ENCODE measurements around the gene MEIS2. TPM values are rescaled to one million over a fixed set of nuclear protein-coding genes. Genes with fewer than 3 reads are reported as not detected.

The MEIS2 gene
- total RNA-seq, 2 experiments from 2014 or later, result not detected

DNA sequence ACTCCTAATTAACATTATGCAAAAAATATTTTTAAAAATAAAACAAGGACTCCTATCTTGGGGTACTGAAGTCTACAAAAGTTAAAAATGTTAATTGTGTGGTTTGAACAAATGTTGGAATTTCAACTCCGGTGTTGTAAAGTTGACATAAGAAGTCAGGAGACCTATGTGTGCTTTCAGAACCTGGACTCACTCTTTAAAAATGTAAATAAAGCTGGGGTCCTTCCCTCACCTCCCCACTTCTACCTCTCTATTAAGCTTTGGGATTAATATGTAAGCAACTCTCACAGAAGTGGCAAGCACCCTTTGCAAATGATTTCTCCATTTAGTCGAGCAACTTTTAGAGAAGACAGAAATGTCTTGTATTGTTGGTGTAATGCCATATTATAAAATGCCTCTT, 11.9 kb downstream of the MEIS2 start:
- intact Hi-C loops (cut with DNase I, micrococcal nuclease), result no loop called here
- Mint-ChIP-seq H3K27me3 (peaks cover 43% of the 10 kb centered on the region), H3K27ac (no peak overlapping the region), H3K36me3 (ENCODE audit: low read depth) (no peaks in the 10 kb centered on the region), H3K9me3 (no peaks in the 10 kb centered on the region), H3K4me1 (ENCODE audit: low read depth) (no peaks in the 10 kb centered on the region), H3K4me3 (no peak overlapping the region)
- Histone ChIP-seq H3K9me3 (ENCODE audit: control insufficient read depth in 1 of 2, insufficient read depth in 1 of 2, low read length in 2 of 2) (no peaks in the 10 kb centered on the region), H3K4me3 (ENCODE audit: low read length) (no peak overlapping the region), H3K27me3 (ENCODE audit: control insufficient read depth in 1 of 2, insufficient read depth in 2 of 2, low read length in 2 of 2) (peaks cover 5 to 33% of the 10 kb centered on the region in 2 experiments), H3K36me3 (ENCODE audit: insufficient read depth, low read length) (no peaks in the 10 kb centered on the region), H3K27ac (ENCODE audit: low read depth in 1 of 2, low read length in 2 of 2) (no peak overlapping the region), H3K4me1 (ENCODE audit: insufficient read depth, low read length) (no peaks in the 10 kb centered on the region)
- ATAC-seq (ENCODE audit: poor library complexity) (no peak), DNase-seq (no peak)
- TF ChIP-seq, protein P1, sequence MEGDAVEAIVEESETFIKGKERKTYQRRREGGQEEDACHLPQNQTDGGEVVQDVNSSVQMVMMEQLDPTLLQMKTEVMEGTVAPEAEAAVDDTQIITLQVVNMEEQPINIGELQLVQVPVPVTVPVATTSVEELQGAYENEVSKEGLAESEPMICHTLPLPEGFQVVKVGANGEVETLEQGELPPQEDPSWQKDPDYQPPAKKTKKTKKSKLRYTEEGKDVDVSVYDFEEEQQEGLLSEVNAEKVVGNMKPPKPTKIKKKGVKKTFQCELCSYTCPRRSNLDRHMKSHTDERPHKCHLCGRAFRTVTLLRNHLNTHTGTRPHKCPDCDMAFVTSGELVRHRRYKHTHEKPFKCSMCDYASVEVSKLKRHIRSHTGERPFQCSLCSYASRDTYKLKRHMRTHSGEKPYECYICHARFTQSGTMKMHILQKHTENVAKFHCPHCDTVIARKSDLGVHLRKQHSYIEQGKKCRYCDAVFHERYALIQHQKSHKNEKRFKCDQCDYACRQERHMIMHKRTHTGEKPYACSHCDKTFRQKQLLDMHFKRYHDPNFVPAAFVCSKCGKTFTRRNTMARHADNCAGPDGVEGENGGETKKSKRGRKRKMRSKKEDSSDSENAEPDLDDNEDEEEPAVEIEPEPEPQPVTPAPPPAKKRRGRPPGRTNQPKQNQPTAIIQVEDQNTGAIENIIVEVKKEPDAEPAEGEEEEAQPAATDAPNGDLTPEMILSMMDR (IDR thresholded peaks at IDR 0.05), result no peak
- CTCF ChIA-PET, result no interaction called here
- POLR2A ChIA-PET, result no interaction called here

DNA sequence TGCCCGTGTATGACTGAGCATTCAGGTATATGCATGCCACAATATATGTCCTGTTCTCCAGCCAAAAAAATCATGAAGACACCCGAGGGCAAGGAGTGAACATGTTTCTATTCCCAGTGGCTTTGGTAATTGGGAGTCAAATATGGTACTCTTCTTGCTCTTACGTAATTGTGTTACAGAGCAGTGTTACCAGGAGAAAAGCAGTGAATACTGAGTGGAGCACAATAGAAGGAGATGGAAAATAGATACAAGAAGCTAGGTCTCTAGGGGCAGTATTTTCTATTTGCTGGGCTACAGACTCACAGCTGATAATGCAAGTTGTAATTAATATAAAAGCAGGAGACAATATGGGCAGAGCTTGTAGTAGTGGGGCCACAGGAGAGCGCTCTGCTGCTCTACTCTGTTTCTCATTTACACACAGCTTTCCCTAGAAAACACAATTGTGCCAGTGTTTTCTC, 13.2 kb downstream of the MEIS2 start:
- Histone ChIP-seq H3K27me3 (ENCODE audit: control insufficient read depth in 1 of 2, insufficient read depth in 2 of 2, low read length in 2 of 2) (peaks cover 0 to 23% of the 10 kb centered on the region in 2 experiments), H3K27ac (ENCODE audit: low read depth in 1 of 2, low read length in 2 of 2) (no peak overlapping the region), H3K9me3 (ENCODE audit: control insufficient read depth in 1 of 2, insufficient read depth in 1 of 2, low read length in 2 of 2) (no peaks in the 10 kb centered on the region), H3K4me3 (ENCODE audit: low read length) (no peak overlapping the region), H3K36me3 (ENCODE audit: insufficient read depth, low read length) (no peaks in the 10 kb centered on the region), H3K4me1 (ENCODE audit: insufficient read depth, low read length) (no peaks in the 10 kb centered on the region)
- ChIA-PET CTCF (no interaction called here), POLR2A (no interaction called here)
- Mint-ChIP-seq H3K4me3 (no peak overlapping the region), H3K27me3 (peaks cover 30% of the 10 kb centered on the region), H3K4me1 (ENCODE audit: low read depth) (no peaks in the 10 kb centered on the region), H3K27ac (no peak overlapping the region), H3K9me3 (no peaks in the 10 kb centered on the region), H3K36me3 (ENCODE audit: low read depth) (no peaks in the 10 kb centered on the region)
- ATAC-seq (ENCODE audit: poor library complexity), result no peak
- intact Hi-C loops (cut with DNase I, micrococcal nuclease), result no loop called here
- no peak for DNase-seq
- TF ChIP-seq, protein P1 (IDR thresholded peaks at IDR 0.05), result no peak

DNA sequence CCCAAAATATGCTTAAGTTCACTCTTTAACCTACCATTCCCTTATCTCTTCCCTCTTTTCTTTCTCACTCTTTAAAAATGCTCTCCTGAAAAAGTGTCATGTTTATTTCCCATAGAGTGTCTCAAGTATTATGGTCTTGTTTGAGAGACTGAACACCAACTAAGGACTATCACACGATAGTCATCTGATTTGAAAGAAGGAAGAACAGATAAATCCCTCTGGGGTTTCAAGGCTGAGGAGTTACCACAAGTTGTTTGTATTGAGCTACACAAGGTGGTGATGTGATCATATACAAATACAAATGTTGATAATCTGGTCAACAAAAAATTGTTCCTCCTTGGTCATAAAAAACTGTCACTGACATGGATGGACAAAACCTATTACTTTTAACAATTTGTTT, 13.8 kb downstream of the MEIS2 start:
- peaks cover 31% of the 10 kb centered on the region for H3K27me3 Mint-ChIP-seq
- POLR2A ChIA-PET, result no interaction called here

More for the DNA sequence above, 13.8 kb downstream of the MEIS2 start:
- no peaks in the 10 kb centered on the region for H3K4me1 Mint-ChIP-seq (ENCODE audit: low read depth)
- no peaks in the 10 kb centered on the region for H3K9me3 ChIP-seq (ENCODE audit: control insufficient read depth in 1 of 2, insufficient read depth in 1 of 2, low read length in 2 of 2)
- no peaks in the 10 kb centered on the region for H3K9me3 Mint-ChIP-seq
- H3K4me3 Mint-ChIP-seq, result no peak overlapping the region
- CTCF ChIA-PET, result no interaction called here
- H3K27ac Mint-ChIP-seq, result no peak overlapping the region
- no peak overlapping the region for H3K4me3 ChIP-seq (ENCODE audit: low read length)
- TF ChIP-seq, protein P1 (IDR thresholded peaks at IDR 0.05), result no peak
- no peaks in the 10 kb centered on the region for H3K4me1 ChIP-seq (ENCODE audit: insufficient read depth, low read length)
- intact Hi-C loops (cut with DNase I, micrococcal nuclease), result no loop called here
- no peaks in the 10 kb centered on the region for H3K36me3 ChIP-seq (ENCODE audit: insufficient read depth, low read length)
- no peak for DNase-seq
- H3K27me3 ChIP-seq (ENCODE audit: control insufficient read depth in 1 of 2, insufficient read depth in 2 of 2, low read length in 2 of 2), result peaks cover 0 to 17% of the 10 kb centered on the region in 2 experiments
- ATAC-seq (ENCODE audit: poor library complexity), result no peak
- H3K27ac ChIP-seq (ENCODE audit: low read depth in 1 of 2, low read length in 2 of 2), result no peak overlapping the region
- H3K36me3 Mint-ChIP-seq (ENCODE audit: low read depth), result no peaks in the 10 kb centered on the region
